ENCODE data around the gene PCDHB1. TPM values are rescaled to one million over a fixed set of nuclear protein-coding genes. Genes with fewer than 3 reads are reported as not detected.

Gene PCDHB1
- total RNA-seq, 1 experiment from 2014 or later = 0.07 TPM

DNA sequence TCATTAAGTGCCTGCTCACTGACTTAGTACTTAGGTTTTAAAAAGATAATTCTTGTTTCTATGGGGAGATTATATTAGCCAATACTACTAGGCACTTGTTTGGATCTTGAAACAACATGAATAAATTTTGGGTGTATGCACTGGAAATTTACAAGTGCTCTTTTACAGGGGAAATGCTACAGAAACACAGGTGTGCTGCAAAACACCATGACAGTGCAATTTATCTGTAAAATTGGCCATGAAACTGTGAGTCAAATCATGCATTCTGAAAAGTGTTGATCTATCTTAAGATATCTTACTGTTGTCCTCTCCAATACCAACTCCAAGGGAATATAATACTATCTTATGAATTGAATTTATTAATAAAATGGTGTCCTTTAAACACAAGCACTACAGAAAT lies 12.1 kb upstream of the PCDHB1 start:
- no peak for DNase-seq
- no peaks in the 10 kb centered on the region for H3K79me2 ChIP-seq (ENCODE audit: insufficient read depth, low read length)

More for the DNA sequence above, 12.1 kb upstream of the PCDHB1 start:
- H2BK5ac ChIP-seq (ENCODE audit: insufficient read length, low read length) = no peak overlapping the region
- no peaks in the 10 kb centered on the region for H4K20me1 ChIP-seq (ENCODE audit: control insufficient read depth, insufficient read depth, insufficient read length)
- TF ChIP-seq, protein P1, sequence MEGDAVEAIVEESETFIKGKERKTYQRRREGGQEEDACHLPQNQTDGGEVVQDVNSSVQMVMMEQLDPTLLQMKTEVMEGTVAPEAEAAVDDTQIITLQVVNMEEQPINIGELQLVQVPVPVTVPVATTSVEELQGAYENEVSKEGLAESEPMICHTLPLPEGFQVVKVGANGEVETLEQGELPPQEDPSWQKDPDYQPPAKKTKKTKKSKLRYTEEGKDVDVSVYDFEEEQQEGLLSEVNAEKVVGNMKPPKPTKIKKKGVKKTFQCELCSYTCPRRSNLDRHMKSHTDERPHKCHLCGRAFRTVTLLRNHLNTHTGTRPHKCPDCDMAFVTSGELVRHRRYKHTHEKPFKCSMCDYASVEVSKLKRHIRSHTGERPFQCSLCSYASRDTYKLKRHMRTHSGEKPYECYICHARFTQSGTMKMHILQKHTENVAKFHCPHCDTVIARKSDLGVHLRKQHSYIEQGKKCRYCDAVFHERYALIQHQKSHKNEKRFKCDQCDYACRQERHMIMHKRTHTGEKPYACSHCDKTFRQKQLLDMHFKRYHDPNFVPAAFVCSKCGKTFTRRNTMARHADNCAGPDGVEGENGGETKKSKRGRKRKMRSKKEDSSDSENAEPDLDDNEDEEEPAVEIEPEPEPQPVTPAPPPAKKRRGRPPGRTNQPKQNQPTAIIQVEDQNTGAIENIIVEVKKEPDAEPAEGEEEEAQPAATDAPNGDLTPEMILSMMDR (conservative IDR thresholded peaks at IDR 0.05) = no peak
- no peak overlapping the region for H3K4me2 ChIP-seq (ENCODE audit: insufficient read depth, insufficient read length, low read length)
- no peak overlapping the region for H2BK20ac ChIP-seq (ENCODE audit: low read depth, low read length, poor library complexity, severe bottlenecking)
- no peak overlapping the region for H3K23ac ChIP-seq (ENCODE audit: insufficient read length, low read depth, low read length)
- H4K91ac ChIP-seq (ENCODE audit: insufficient read length, low read depth, low read length) = no peak overlapping the region
- H3K4me3 Mint-ChIP-seq = no peak overlapping the region
- H3K27me3 Mint-ChIP-seq (ENCODE audit: low read depth) = peaks cover 5% of the 10 kb centered on the region; the same call in 1 of the 2 replicates
- no peak overlapping the region for H2BK120ac ChIP-seq (ENCODE audit: low read depth, low read length, poor library complexity, severe bottlenecking)
- H3K18ac ChIP-seq (ENCODE audit: insufficient read length, low read depth, low read length) = no peak overlapping the region
- H3K4me1 ChIP-seq (ENCODE audit: insufficient read depth, low read length) = peaks cover 2% of the 10 kb centered on the region; the same call in 1 of the 2 replicates
- no peak overlapping the region for H2BK12ac ChIP-seq (ENCODE audit: insufficient read length, low read depth, low read length)
- no peak overlapping the region for H2AK5ac ChIP-seq (ENCODE audit: insufficient read length, low read length)
- no peak overlapping the region for H3K9ac ChIP-seq (ENCODE audit: extremely low read depth, insufficient read length, low read length)
- H4K8ac ChIP-seq (replicated peaks; ENCODE audit: insufficient read length, low read depth, low read length) = no peak overlapping the region
- no peak overlapping the region for H2AFZ ChIP-seq (ENCODE audit: low read length)
- H3K4ac ChIP-seq (ENCODE audit: low read depth, low read length) = no peak overlapping the region
- no peak overlapping the region; a peak in 1 of 7 replicates for H3K27ac Mint-ChIP-seq
- H3K23me2 ChIP-seq (ENCODE audit: insufficient read length, low read depth, low read length, poor library complexity, severe bottlenecking) = peaks cover 15% of the 10 kb centered on the region
- no peak overlapping the region for H3T11ph ChIP-seq (ENCODE audit: low read length)
- no peaks in the 10 kb centered on the region for H3K36me3 Mint-ChIP-seq (ENCODE audit: insufficient read depth in 1 of 3, low read depth in 3 of 3)
- H3K14ac ChIP-seq (ENCODE audit: insufficient read depth, low read length) = no peak overlapping the region
- H4K5ac ChIP-seq (ENCODE audit: insufficient read length, low read depth, low read length) = no peak overlapping the region
- H3K79me1 ChIP-seq (ENCODE audit: insufficient read depth, low read depth, low read length, poor library complexity, severe bottlenecking) = no peaks in the 10 kb centered on the region
- H3K56ac ChIP-seq (ENCODE audit: insufficient read length, low read depth, low read length) = no peak overlapping the region
- no peaks in the 10 kb centered on the region for H3K9me3 Mint-ChIP-seq
- H3K27me3 ChIP-seq (ENCODE audit: insufficient read depth, low read length) = no peaks in the 10 kb centered on the region
- no peak overlapping the region for H2BK15ac ChIP-seq (ENCODE audit: low read depth, low read length)
- H3K4me1 Mint-ChIP-seq = peaks cover 5 to 17% of the 10 kb centered on the region in 2 experiments
- no peaks in the 10 kb centered on the region for H3K9me3 ChIP-seq (ENCODE audit: control insufficient read depth, low read depth, low read length)
- no peak overlapping the region for H3K27ac ChIP-seq (ENCODE audit: insufficient read length, low read depth, low read length)
